Parathyroid adenoma (tissue), 2 donors: ENCODE measurements around the gene CYTL1.

Source experiments
- H2AFZ ChIP-seq: fragments of 300-600 bp; sonication (generic); one replicate; pipeline ENCODE4 v1.7.0; 2017; ENCODE audit warnings: antibody characterized with exemption, mild to moderate bottlenecking
- H3K27ac ChIP-seq: fragments of 300-600 bp; sonication (generic); one replicate; pipeline ENCODE4 v1.7.0; 2017
- H3K27me3 ChIP-seq: fragments of 300-600 bp; sonication (generic); one replicate; pipeline ENCODE4 v1.7.0; 2017; ENCODE audit warnings: low read length; ENCODE audit not compliant: control insufficient read depth, insufficient read depth
- H3K36me3 ChIP-seq: fragments of 300-600 bp; sonication (generic); one replicate; pipeline ENCODE4 v1.7.0; 2017; ENCODE audit warnings: low read length; ENCODE audit not compliant: control insufficient read depth, insufficient read depth
- H3K4me1 ChIP-seq: fragments of 300-600 bp; sonication (generic); one replicate; pipeline ENCODE4 v1.7.0; 2017; ENCODE audit warnings: control low read depth
- H3K4me2 ChIP-seq: fragments of 300-600 bp; sonication (generic); one replicate; pipeline ENCODE4 v1.7.0; 2017; ENCODE audit warnings: low read length
- H3K4me3 ChIP-seq: fragments of 300-600 bp; sonication (generic); one replicate; pipeline ENCODE4 v1.7.0; 2017; ENCODE audit warnings: low read depth, low read length
- H3K79me2 ChIP-seq: fragments of 300-600 bp; sonication (generic); one replicate; pipeline ENCODE4 v1.7.0; 2017; ENCODE audit warnings: control low read depth
- H3K9ac ChIP-seq: fragments of 300-600 bp; sonication (generic); one replicate; pipeline ENCODE4 v1.7.0; 2017; ENCODE audit warnings: mild to moderate bottlenecking
- H3K9me3 ChIP-seq: fragments of 300-600 bp; sonication (generic); one replicate; pipeline ENCODE4 v1.7.0; 2017; ENCODE audit warnings: low read length; ENCODE audit not compliant: control insufficient read depth
- TF ChIP-seq, protein P1 (sequence below): fragments of 300-600 bp; sonication (generic); IDR thresholded peaks from one replicate; pipeline ENCODE4 v1.7.0; 2017; ENCODE audit warnings: antibody characterized with exemption, mild to moderate bottlenecking
- donor health status: primary hyperparathyroidism.

Gene CYTL1

DNA sequence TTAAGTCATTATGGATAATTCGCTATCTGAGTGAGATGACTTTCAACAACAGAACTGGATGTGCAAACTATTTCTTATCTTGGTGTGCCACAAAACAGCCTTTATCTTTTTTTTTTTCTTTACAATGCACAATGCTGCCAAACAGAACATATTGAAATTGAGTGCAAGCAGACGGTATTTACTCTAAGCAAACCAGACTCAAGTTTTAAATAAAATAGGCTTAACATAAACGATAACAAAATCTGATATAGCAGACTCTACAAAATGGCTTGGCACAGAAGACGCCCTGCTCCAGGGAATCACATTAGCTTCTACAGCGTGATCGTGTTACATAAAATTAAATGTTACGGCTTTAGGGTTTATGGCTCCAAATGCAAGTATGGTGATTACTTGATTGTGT is 22.4 kb upstream of the CYTL1 start:
- H2AFZ ChIP-seq, result no peak overlapping the region

DNA sequence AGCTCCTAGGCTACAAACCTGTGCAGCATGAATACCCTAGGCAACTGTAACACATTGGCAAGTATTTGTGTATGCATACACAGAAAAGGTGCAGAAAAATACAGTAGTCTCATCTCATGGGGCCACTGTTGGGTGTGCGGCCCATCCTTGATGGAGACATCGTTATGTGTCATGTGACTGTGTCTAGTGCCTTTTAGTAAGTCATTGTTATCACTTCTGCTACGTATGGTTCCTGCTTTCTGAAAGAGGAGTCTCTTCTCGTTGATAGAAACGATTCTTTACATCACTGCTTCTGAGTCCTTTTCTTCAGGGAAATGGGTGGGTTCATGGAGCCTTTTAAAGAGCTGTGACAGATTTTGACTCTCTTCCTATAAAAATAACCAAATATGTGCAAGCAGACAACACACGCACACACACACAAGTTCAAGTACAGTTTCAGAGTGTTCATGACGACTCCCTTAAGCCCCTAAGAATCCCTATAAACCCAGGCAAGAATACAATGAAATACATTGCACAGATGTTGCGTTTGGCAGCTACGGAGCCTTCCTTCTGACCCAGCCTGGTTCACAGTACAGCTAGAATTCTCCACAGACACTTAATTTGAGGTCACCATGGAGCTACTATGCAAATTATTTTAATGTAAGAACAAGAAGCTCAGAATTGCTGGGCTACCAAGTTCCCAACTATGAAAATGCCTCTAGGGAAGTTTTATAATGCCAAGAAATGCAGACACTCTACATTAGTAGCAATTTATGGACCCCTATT is 21.8 kb upstream of the CYTL1 start:
- TF ChIP-seq, protein P1, sequence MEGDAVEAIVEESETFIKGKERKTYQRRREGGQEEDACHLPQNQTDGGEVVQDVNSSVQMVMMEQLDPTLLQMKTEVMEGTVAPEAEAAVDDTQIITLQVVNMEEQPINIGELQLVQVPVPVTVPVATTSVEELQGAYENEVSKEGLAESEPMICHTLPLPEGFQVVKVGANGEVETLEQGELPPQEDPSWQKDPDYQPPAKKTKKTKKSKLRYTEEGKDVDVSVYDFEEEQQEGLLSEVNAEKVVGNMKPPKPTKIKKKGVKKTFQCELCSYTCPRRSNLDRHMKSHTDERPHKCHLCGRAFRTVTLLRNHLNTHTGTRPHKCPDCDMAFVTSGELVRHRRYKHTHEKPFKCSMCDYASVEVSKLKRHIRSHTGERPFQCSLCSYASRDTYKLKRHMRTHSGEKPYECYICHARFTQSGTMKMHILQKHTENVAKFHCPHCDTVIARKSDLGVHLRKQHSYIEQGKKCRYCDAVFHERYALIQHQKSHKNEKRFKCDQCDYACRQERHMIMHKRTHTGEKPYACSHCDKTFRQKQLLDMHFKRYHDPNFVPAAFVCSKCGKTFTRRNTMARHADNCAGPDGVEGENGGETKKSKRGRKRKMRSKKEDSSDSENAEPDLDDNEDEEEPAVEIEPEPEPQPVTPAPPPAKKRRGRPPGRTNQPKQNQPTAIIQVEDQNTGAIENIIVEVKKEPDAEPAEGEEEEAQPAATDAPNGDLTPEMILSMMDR, result no peak
- H3K9me3 ChIP-seq, result no peaks in the 10 kb centered on the region
- H3K36me3 ChIP-seq, result no peaks in the 10 kb centered on the region
- no peaks in the 10 kb centered on the region for H3K79me2 ChIP-seq
- no peaks in the 10 kb centered on the region for H3K27me3 ChIP-seq
- no peak overlapping the region for H3K4me2 ChIP-seq
- no peak overlapping the region for H3K27ac ChIP-seq
- H2AFZ ChIP-seq, result no peak overlapping the region
- H3K4me1 ChIP-seq, result no peaks in the 10 kb centered on the region
- H3K9ac ChIP-seq, result no peak overlapping the region
- H3K4me3 ChIP-seq, result no peak overlapping the region

More for the DNA sequence above, 22.4 kb upstream of the CYTL1 start:
- Histone ChIP-seq H3K4me3 (no peak overlapping the region), H3K79me2 (no peaks in the 10 kb centered on the region), H3K4me1 (no peaks in the 10 kb centered on the region), H3K4me2 (no peak overlapping the region), H3K9ac (no peak overlapping the region), H3K27me3 (no peaks in the 10 kb centered on the region), H3K27ac (no peak overlapping the region), H3K9me3 (no peaks in the 10 kb centered on the region), H3K36me3 (no peaks in the 10 kb centered on the region)
- TF ChIP-seq, protein P1, result no peak

DNA sequence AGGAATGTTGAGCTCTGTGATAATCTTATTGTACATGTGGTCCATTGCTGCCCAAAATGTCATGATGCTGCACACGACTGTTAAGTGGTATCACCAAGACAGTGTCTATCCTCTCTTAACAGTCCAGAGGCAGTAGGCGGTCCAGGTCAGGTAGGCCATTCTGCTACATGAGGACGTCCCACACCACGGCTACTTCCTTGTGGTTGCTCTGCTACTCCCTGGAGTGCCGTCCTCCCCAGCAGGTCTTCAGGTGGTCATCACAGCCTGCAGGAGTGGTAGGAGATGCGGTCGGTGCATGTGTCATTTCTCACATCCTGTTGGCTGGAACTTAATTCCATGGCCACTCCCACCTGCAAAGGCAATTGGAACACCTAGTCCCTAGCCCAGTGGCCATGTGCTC is 20.5 kb upstream of the CYTL1 start:
- Histone ChIP-seq H2AFZ (no peak overlapping the region), H3K36me3 (no peaks in the 10 kb centered on the region), H3K27ac (no peak overlapping the region), H3K27me3 (no peaks in the 10 kb centered on the region), H3K4me1 (no peaks in the 10 kb centered on the region), H3K9ac (no peak overlapping the region), H3K4me3 (no peak overlapping the region), H3K4me2 (no peak overlapping the region), H3K79me2 (no peaks in the 10 kb centered on the region), H3K9me3 (no peaks in the 10 kb centered on the region)
- TF ChIP-seq, protein P1, result no peak

DNA sequence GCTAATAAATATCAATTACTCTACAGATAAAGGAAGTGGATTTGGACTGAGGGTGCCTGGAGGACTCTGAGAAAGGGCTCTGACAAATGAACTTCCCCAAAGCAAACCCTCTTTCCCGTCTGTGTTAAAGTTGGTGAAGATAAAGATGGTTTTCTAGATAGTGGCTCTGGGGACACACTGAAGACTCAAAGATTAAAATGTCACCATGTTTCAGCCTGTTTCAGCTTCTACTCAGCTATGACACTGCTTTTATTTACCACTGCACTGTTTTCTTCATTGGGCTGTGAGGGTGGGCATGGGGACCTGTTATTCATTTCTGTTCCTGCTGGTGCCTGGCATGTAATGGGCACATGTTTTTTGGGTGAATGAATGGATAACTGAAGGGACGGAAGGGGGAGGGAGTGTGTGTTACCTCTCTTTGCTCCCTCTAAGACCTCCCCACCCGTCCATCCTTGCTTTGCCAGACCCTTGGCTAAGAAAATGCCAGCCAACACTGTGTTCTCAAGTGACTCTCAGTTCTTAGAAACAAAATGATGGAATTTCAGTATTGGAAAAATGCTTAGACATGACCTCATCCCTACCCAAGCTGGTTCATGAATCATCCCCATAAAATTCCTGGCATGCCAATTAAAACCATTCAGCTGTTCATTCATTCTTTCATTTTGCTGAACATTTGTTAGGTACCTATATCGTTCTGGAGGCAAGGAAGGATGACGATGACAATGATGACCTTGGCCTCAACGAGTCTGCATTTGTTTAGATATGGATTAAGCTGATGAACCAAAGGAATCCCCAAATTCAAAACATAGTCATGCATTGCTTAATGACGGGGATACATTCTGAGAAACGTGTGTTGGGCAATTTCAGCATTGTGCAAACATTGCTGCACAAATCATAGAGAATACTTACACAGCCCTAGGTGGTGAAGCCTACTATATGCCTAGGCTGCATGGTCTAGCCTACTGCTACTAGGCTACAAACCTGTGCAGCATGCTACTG is 18.6 kb upstream of the CYTL1 start:
- TF ChIP-seq, protein P1, result no peak
- Histone ChIP-seq H3K36me3 (no peaks in the 10 kb centered on the region), H3K79me2 (no peaks in the 10 kb centered on the region), H3K4me3 (no peak overlapping the region), H3K27ac (no peak overlapping the region), H3K9me3 (no peaks in the 10 kb centered on the region), H3K4me2 (no peak overlapping the region), H3K9ac (no peak overlapping the region), H2AFZ (no peak overlapping the region), H3K27me3 (no peaks in the 10 kb centered on the region), H3K4me1 (no peaks in the 10 kb centered on the region)
